Measurements from ENCODE around the gene NSUN5. TPM values are rescaled to one million over a fixed set of nuclear protein-coding genes. Genes with fewer than 3 reads are reported as not detected.
A peak's percentile ranks its signal among the peaks of the same experiment; 100 is the strongest.

The NSUN5 gene
- total RNA-seq (2014; rRNA removed; shearing (Covaris generic)) = 46.3 and 64.0 TPM in 2 replicates

- no peak within 1 kb of the TSS for H3K27ac ChIP-seq
- peaks cover 13% of the 10 kb centered on the region; the same call in 1 of the 2 replicates for H3K4me1 ChIP-seq (replicated peaks)
- peak within 1 kb of the TSS; percentile 52 for H3K4me3 ChIP-seq
- H3K27me3 ChIP-seq (replicated peaks) = no peaks in the 10 kb centered on the region
- H3K9me3 ChIP-seq (replicated peaks) = no peaks in the 10 kb centered on the region
- H3K36me3 ChIP-seq = peaks cover 28% of the 10 kb centered on the region
- DNase-seq (ENCODE audit: low read depth in 1 of 2, low spot score in 2 of 2) = peak; percentile 35 to 79
Measured at GRCh38 chr7:73308665-73309214, at the start of gene NSUN5. Gene NSUN5, minus strand, starts transcription at chr7:73308826. Its CDS starts 36 bp downstream, at chr7:73308790.

DNA sequence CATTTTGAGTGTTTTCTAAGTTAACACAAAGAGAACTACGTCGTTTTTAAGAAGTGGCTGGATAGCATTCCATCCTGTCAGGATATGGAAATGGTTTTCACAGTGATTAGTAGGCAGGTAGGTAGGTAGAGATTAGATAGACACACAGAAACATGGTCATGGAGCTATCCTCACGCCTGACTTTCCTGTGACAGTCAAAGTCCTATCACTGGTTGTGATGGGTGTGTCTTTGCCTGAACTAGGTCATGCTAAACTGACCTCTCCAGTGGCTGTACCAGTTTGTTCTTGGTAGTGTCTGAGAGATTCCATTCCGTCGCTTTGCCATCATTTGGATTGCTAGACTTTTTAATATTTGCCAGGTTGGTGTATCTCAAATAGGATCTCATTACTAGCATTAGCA is 47.5 kb upstream of the NSUN5 start:
- Histone ChIP-seq H3K4me3 (no peak overlapping the region), H3K4me1 (replicated peaks) (peaks cover 10% of the 10 kb centered on the region), H3K36me3 (no peaks in the 10 kb centered on the region), H3K27me3 (replicated peaks) (no peaks in the 10 kb centered on the region), H3K9me3 (replicated peaks) (no peaks in the 10 kb centered on the region), H3K27ac (no peak overlapping the region)
- DNase-seq (ENCODE audit: low read depth in 1 of 2, low spot score in 2 of 2) = no peak

DNA sequence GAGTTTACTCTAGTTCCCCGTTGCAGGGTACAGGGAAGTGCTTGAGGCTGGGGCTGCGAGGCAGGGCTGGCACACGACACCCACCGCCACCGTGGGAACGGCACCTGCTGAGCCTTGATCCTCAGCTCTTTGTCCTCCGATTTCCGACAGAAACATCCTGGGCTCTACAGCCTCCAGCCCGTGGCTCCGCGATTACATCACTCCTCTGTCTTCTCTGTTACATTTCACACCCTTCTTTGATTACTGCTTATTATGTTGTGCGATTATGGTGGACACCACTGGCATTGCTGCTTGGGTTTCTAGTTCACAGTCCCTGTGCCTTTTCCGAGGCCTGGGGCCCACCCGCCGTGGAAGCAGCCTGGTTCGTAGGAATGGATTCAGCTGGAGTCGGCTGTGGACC is 46.2 kb upstream of the NSUN5 start:
- Histone ChIP-seq H3K36me3 (no peaks in the 10 kb centered on the region), H3K4me3 (no peak overlapping the region), H3K27ac (no peak overlapping the region), H3K9me3 (replicated peaks) (no peaks in the 10 kb centered on the region), H3K4me1 (replicated peaks) (peaks cover 10% of the 10 kb centered on the region), H3K27me3 (replicated peaks) (no peaks in the 10 kb centered on the region)
- no peak for DNase-seq (ENCODE audit: low read depth in 1 of 2, low spot score in 2 of 2)

DNA sequence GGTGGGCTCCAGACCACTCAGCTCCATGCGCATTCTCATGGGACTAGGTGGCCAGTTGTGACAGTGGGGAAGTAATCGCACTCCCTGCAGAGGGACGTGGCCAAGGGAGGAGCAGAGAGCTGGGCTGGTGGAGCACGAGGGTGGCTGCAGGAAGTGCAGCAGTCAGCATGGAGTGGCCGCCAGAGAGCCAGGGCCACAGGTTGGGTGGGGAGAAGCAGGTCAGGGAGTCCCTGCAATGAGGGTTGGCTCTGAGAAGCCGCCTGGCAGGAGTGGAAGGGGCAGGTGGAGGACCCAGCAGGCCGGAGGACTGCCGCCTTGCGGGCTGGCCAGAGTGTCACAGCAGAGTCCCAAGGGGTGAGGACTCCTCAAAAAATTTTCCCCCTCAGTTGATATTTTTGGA is 45.6 kb upstream of the NSUN5 start:
- no peak overlapping the region for H3K27ac ChIP-seq
- H3K4me3 ChIP-seq = no peak overlapping the region
- H3K9me3 ChIP-seq (replicated peaks) = no peaks in the 10 kb centered on the region
- peaks cover 10% of the 10 kb centered on the region for H3K4me1 ChIP-seq (replicated peaks)
- DNase-seq (ENCODE audit: low read depth in 1 of 2, low spot score in 2 of 2) = no peak
- no peaks in the 10 kb centered on the region for H3K36me3 ChIP-seq
- no peaks in the 10 kb centered on the region for H3K27me3 ChIP-seq (replicated peaks)

DNA sequence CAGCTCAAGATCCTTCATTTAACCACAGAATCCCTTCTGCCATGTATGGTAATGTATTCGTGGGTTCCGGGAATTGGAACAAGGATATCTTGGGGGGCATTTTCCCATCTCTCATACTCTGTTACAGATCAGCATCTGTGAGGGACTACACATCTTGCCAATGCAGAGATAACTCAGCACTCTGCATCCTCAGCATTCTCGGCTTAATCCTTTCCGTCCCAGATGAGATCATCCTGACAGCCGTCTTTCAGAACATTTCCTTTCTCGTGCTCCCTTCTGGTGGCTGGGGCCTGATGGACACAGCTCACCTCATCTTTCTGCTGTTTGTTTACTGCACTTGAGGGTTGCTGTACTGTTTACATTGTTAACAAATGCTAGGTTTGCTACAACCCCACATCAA is 44.6 kb upstream of the NSUN5 start:
- no peak overlapping the region for H3K4me3 ChIP-seq
- H3K4me1 ChIP-seq (replicated peaks) = peaks cover 6% of the 10 kb centered on the region
- no peaks in the 10 kb centered on the region for H3K9me3 ChIP-seq (replicated peaks)
- H3K27ac ChIP-seq = no peak overlapping the region
- no peak for DNase-seq (ENCODE audit: low read depth in 1 of 2, low spot score in 2 of 2)
- no peaks in the 10 kb centered on the region for H3K27me3 ChIP-seq (replicated peaks)
- H3K36me3 ChIP-seq = no peaks in the 10 kb centered on the region

GRCh38 chr7:73352784-73353183 is 44.2 kb upstream of the NSUN5 start:
- no peak overlapping the region for H3K27ac ChIP-seq
- H3K9me3 ChIP-seq (replicated peaks) = no peaks in the 10 kb centered on the region

GRCh38 chr7:73351447-73352167 is 43.0 kb upstream of the NSUN5 start:
- H3K9me3 ChIP-seq (replicated peaks) = no peaks in the 10 kb centered on the region
- no peaks in the 10 kb centered on the region for H3K27me3 ChIP-seq (replicated peaks)
- no peak overlapping the region for H3K27ac ChIP-seq
- H3K4me1 ChIP-seq (replicated peaks) = no peaks in the 10 kb centered on the region
- no peak for DNase-seq (ENCODE audit: low read depth in 1 of 2, low spot score in 2 of 2)
- H3K36me3 ChIP-seq = no peaks in the 10 kb centered on the region
- H3K4me3 ChIP-seq = no peak overlapping the region

More at GRCh38 chr7:73352784-73353183, 44.2 kb upstream of the NSUN5 start:
- Histone ChIP-seq H3K27me3 (replicated peaks) (no peaks in the 10 kb centered on the region), H3K4me1 (replicated peaks) (peaks cover 1% of the 10 kb centered on the region), H3K36me3 (no peaks in the 10 kb centered on the region), H3K4me3 (no peak overlapping the region)
- no peak for DNase-seq (ENCODE audit: low read depth in 1 of 2, low spot score in 2 of 2)

DNA sequence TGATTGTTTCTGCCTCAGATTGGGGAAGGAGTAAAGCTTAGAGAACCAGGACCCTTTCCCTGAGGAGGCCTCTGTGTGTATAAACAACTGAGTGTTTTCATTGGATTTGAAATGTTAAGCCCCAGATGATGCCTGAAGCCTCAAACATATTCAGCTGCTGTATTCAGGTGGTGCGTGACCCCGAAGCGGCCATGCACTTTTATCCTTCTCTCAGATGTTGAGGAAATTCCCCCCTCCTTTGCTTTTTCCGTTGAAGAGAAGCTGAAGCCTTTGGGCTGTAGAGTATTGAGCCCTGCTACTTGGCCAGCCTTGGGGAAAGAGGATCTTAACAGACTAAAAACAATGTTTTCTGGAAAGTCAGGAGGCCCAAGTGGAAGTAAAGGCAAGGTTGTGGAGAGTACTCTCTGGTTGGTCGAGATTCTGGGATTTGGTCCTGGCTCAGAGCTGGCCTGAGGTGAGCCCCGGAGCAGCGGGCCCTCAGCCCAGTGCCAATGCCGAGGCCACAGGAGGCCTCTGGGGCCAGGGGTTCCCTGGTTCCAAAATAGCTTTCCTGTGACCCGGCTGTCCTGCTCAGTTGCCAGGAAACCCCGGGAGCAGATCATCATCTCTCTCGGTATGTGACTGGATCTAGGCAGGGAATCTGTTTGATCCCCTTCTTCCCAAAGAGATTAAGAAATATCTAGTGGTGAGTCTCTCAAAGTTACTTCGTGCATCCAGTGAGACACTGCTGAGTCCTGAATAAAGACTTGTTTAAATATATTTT is 41.9 kb upstream of the NSUN5 start:
- H3K27ac ChIP-seq = no peak overlapping the region
- H3K4me1 ChIP-seq (replicated peaks) = no peaks in the 10 kb centered on the region
- no peak for DNase-seq (ENCODE audit: low read depth in 1 of 2, low spot score in 2 of 2)
- no peaks in the 10 kb centered on the region for H3K9me3 ChIP-seq (replicated peaks)
- no peak overlapping the region for H3K4me3 ChIP-seq
- H3K36me3 ChIP-seq = no peaks in the 10 kb centered on the region
- no peaks in the 10 kb centered on the region for H3K27me3 ChIP-seq (replicated peaks)

- Histone ChIP-seq H3K9me3 (replicated peaks) (no peaks in the 10 kb centered on the region), H3K4me3 (no peak overlapping the region), H3K27ac (no peak overlapping the region), H3K4me1 (replicated peaks) (no peaks in the 10 kb centered on the region), H3K36me3 (no peaks in the 10 kb centered on the region), H3K27me3 (replicated peaks) (no peaks in the 10 kb centered on the region)
- no peak for DNase-seq (ENCODE audit: low read depth in 1 of 2, low spot score in 2 of 2)
Measured at GRCh38 chr7:73349763-73350162, 41.1 kb upstream of the NSUN5 start.

DNA sequence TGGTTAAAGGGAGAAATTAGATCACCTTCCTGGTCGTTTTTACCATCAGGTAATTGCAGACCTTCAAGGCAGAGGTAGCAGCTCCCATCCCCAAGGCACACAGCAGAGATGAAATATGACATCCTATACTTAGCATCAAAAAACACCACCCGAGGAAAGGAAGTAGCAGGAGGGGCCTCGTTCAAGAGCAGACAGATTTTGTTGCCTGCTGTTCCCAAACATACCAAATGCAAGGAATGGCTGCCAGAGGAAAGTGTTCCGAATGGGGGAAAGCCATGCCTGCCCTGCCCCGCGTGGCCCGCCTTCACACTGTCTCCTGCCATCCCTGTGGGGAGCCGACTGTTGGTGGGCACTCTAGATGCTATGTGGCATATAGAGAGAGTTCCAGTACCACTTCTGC is 37.3 kb upstream of the NSUN5 start:
- Histone ChIP-seq H3K9me3 (replicated peaks) (no peaks in the 10 kb centered on the region), H3K36me3 (no peaks in the 10 kb centered on the region), H3K4me3 (no peak overlapping the region), H3K27me3 (replicated peaks) (no peaks in the 10 kb centered on the region), H3K4me1 (replicated peaks) (peaks cover 7% of the 10 kb centered on the region), H3K27ac (no peak overlapping the region)
- no peak for DNase-seq (ENCODE audit: low read depth in 1 of 2, low spot score in 2 of 2)

- H3K4me1 ChIP-seq (replicated peaks) = peaks cover 7% of the 10 kb centered on the region
- H3K27ac ChIP-seq = no peak overlapping the region
- H3K4me3 ChIP-seq = no peak overlapping the region
- no peaks in the 10 kb centered on the region for H3K9me3 ChIP-seq (replicated peaks)
- DNase-seq (ENCODE audit: low read depth in 1 of 2, low spot score in 2 of 2) = no peak
- H3K27me3 ChIP-seq (replicated peaks) = no peaks in the 10 kb centered on the region
- no peaks in the 10 kb centered on the region for H3K36me3 ChIP-seq
Measured at GRCh38 chr7:73345538-73345937, 36.9 kb upstream of the NSUN5 start.

DNA sequence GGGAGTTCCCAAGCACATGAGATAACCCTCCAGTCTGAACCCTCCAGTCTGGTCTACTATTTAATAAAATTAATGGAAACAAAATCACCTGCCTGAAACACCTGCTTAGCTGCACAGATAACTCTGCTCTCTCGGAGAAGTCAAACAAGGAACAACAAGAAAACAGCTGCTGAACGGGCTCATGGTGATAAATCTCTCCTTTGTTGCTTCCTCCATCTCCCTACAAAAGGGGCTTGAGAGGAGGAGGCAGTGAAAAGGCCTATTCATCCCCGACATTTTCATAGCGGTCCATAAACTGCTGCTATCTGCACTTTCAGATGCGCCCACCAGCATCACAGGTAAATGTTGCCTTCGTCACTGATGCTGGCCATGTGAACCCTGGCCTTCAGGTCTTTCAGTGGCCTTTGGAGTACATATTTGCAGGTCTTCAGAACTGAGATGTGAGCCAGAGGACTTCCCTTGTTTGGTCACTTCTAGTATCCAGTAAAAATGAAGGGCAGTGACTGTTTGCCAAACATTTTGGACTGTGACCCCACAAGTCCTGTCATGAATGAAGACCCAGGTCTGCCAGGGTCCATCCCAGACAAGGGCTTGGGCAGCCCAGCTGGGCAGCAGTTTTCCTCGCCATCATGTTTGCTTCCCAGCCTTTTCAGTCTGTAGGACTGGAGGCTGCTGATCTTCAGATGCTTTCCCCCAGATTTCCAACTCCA is 35.2 kb upstream of the NSUN5 start:
- Histone ChIP-seq H3K4me3 (no peak overlapping the region), H3K27me3 (replicated peaks) (no peaks in the 10 kb centered on the region), H3K4me1 (replicated peaks) (peaks cover 7% of the 10 kb centered on the region), H3K9me3 (replicated peaks) (no peaks in the 10 kb centered on the region), H3K36me3 (no peaks in the 10 kb centered on the region), H3K27ac (no peak overlapping the region)
- DNase-seq (ENCODE audit: low read depth in 1 of 2, low spot score in 2 of 2) = no peak

DNA sequence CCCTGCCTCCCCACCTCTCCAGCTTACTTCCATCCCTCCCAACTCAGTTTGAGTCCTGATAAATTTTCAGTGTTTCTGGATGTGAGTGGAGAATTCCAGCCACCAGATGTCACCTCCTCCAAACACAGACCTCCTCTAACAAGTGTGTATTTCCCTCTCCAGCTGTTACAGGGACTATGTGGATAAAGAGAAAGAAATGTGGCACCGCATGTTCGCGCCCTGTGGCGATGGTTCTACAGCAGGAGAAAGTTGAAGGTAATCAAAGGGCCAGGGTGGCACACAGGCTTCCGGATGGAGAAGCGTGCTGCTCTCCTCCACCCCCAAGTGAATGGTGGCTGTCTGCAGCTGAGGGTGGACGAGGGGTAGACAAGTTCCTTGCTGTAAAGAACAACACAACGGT is 34.0 kb upstream of the NSUN5 start:
- H3K4me1 ChIP-seq (replicated peaks) = peaks cover 7% of the 10 kb centered on the region
- H3K36me3 ChIP-seq = no peaks in the 10 kb centered on the region
- DNase-seq (ENCODE audit: low read depth in 1 of 2, low spot score in 2 of 2) = peak in 1 of 2 experiments; percentile 36
- no peaks in the 10 kb centered on the region for H3K9me3 ChIP-seq (replicated peaks)
- no peaks in the 10 kb centered on the region for H3K27me3 ChIP-seq (replicated peaks)
- H3K27ac ChIP-seq = no peak overlapping the region
- H3K4me3 ChIP-seq = no peak overlapping the region

DNA sequence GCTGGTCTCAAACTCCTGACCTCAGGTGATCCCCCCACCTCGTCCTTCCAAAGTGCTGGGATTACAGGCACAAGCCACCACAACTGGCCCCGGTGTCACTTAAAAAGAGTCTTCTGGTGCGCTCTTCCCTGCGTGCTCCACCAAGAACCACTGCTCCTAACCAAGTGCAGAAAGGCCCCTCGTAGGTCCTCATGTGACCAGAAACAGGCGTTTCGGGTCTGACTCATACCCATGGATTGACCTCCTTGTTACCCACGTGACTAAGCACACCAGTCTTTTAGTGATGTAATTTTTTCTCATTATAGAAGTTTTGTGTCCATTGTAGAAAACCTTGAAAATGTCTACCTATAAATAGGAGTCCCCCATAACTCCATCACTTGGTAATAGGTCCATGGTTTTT is 33.3 kb upstream of the NSUN5 start:
- DNase-seq (ENCODE audit: low read depth in 1 of 2, low spot score in 2 of 2) = peak in 1 of 2 experiments; percentile 15
- Histone ChIP-seq H3K4me3 (no peak overlapping the region), H3K27ac (no peak overlapping the region), H3K27me3 (replicated peaks) (no peaks in the 10 kb centered on the region), H3K4me1 (replicated peaks) (peaks cover 7% of the 10 kb centered on the region), H3K36me3 (no peaks in the 10 kb centered on the region), H3K9me3 (replicated peaks) (no peaks in the 10 kb centered on the region)
